HEK293 (cell line): ENCODE measurements around the gene LASP1NB.

Experiments
- CTCF ChIA-PET: fragments of 350-600 bp; formaldehyde crosslinking; extraction: SDS; loops from one replicate; lab custom pipeline; 2021; ENCODE audit warnings: antibody characterized with exemption; lab: Yijun Ruan, JAX
- POLR2A ChIA-PET: fragments of 300-600 bp; formaldehyde crosslinking; extraction: SDS; loops from one replicate; lab custom pipeline; 2020; ENCODE audit warnings: antibody characterized with exemption, inconsistent platforms; lab: Yijun Ruan, JAX
- H3K27ac ChIP-seq: fragments of 200-500 bp; sonication (Bioruptor generic); 2 replicates; pipeline ENCODE4 v1.5.1; 2014; ENCODE audit warnings: low read depth, low read length, control low read depth, inconsistent platforms; ENCODE audit errors: extremely low read depth
- H3K36me3 ChIP-seq, 2 experiments: fragments of 200-500 bp in 1 of 2; sonication (Bioruptor generic) in 1 of 2; 1 replicate in 1 of 2; 2 replicates in 1 of 2; pipeline ENCODE4 v1.5.1; 2014 to 2017; ENCODE audit warnings: inconsistent platforms in 2 of 2, low read length in 2 of 2; ENCODE audit not compliant: control insufficient read depth in 2 of 2, insufficient read depth in 1 of 2
- H3K4me1 ChIP-seq: fragments of 200-500 bp; sonication (Bioruptor generic); 2 replicates; pipeline ENCODE4 v1.5.1; 2014; ENCODE audit warnings: mild to moderate bottlenecking, low read length, inconsistent platforms; ENCODE audit not compliant: control insufficient read depth, insufficient read depth
- H3K4me3 ChIP-seq: 2 replicates; pipeline ENCODE4 v1.5.1; 2011; ENCODE audit warnings: low read depth, mild to moderate bottlenecking, control low read depth, low read length, moderate library complexity
- H3K9me3 ChIP-seq: fragments of 200-500 bp; sonication (Bioruptor generic); 2 replicates; pipeline ENCODE4 v1.5.1; 2014; ENCODE audit warnings: low read depth, low read length, inconsistent platforms; ENCODE audit not compliant: control insufficient read depth, insufficient read depth
- EGR2 ChIP-seq: fragments of 450-650 bp; formaldehyde crosslinking; IDR thresholded peaks from 2 replicates; pipeline ENCODE4 v1.5.1; 2016; ENCODE audit warnings: low read depth, missing biosample characterization, missing genetic modification characterization
- GLIS1 ChIP-seq: fragments of 450-650 bp; formaldehyde crosslinking; IDR thresholded peaks from 2 replicates; pipeline ENCODE4 v1.5.1; 2016; ENCODE audit warnings: missing biosample characterization, missing genetic modification characterization
- HOXC10 ChIP-seq: sonication (generic); formaldehyde crosslinking; IDR thresholded peaks from 2 replicates; pipeline ENCODE4 v1.8.1; 2023; ENCODE audit warnings: mild to moderate bottlenecking, missing genetic modification reagents
- KLF16 ChIP-seq: fragments of 450-650 bp; formaldehyde crosslinking; IDR thresholded peaks from 2 replicates; pipeline ENCODE4 v1.5.1; 2017; ENCODE audit warnings: missing biosample characterization, missing genetic modification characterization
- MYNN ChIP-seq: fragments of 450-650 bp; formaldehyde crosslinking; IDR thresholded peaks from 2 replicates; pipeline ENCODE4 v1.5.1; 2016; ENCODE audit warnings: missing biosample characterization, missing genetic modification characterization, borderline replicate concordance
- SETDB1 ChIP-seq: IDR thresholded peaks from one replicate; pipeline ENCODE4 v1.6.1; 2017; ENCODE audit warnings: mild to moderate bottlenecking, low read length, moderate library complexity, mixed read lengths; ENCODE audit not compliant: insufficient read length
- ZBTB7A ChIP-seq: fragments of 450-650 bp; formaldehyde crosslinking; IDR thresholded peaks from 2 replicates; pipeline ENCODE4 v1.5.1; 2016; ENCODE audit warnings: low read depth, missing biosample characterization, missing genetic modification characterization
- ZFHX2 ChIP-seq: fragments of 450-650 bp; formaldehyde crosslinking; conservative IDR thresholded peaks from 2 replicates; pipeline ENCODE4 v1.5.1; 2016; ENCODE audit warnings: missing biosample characterization, missing genetic modification characterization
- ZIC2 ChIP-seq: fragments of 450-650 bp; formaldehyde crosslinking; IDR thresholded peaks from 2 replicates; pipeline ENCODE4 v1.5.1; 2016; ENCODE audit warnings: missing biosample characterization, missing genetic modification characterization
- ZNF18 ChIP-seq: fragments of 450-650 bp; formaldehyde crosslinking; IDR thresholded peaks from 2 replicates; pipeline ENCODE4 v1.5.1; 2016; ENCODE audit warnings: missing biosample characterization, missing genetic modification characterization
- ZNF211 ChIP-seq: fragments of 450-650 bp; formaldehyde crosslinking; IDR thresholded peaks from 2 replicates; pipeline ENCODE4 v1.5.1; 2016; ENCODE audit warnings: low read depth, missing biosample characterization, missing genetic modification characterization
- ZNF280D ChIP-seq: fragments of 450-650 bp; formaldehyde crosslinking; IDR thresholded peaks from 2 replicates; pipeline ENCODE4 v1.5.1; 2016; ENCODE audit warnings: missing biosample characterization, missing genetic modification characterization
- ZNF335 ChIP-seq: fragments of 450-650 bp; formaldehyde crosslinking; conservative IDR thresholded peaks from 2 replicates; pipeline ENCODE4 v1.5.1; 2016; ENCODE audit warnings: missing biosample characterization, missing genetic modification characterization
- ZNF341 ChIP-seq: fragments of 450-650 bp; formaldehyde crosslinking; IDR thresholded peaks from 2 replicates; pipeline ENCODE4; 2016; ENCODE audit warnings: low read depth, missing biosample characterization, missing genetic modification characterization
- ZNF398 ChIP-seq: fragments of 450-650 bp; formaldehyde crosslinking; IDR thresholded peaks from 2 replicates; pipeline ENCODE4 v1.5.1; 2017; ENCODE audit warnings: missing biosample characterization, missing genetic modification characterization
- ZNF449 ChIP-seq: fragments of 450-650 bp; formaldehyde crosslinking; IDR thresholded peaks from 2 replicates; pipeline ENCODE4 v1.5.1; 2017; ENCODE audit warnings: missing biosample characterization, mild to moderate bottlenecking, missing genetic modification characterization, moderate library complexity
- ZNF473 ChIP-seq: fragments of 450-650 bp; formaldehyde crosslinking; IDR thresholded peaks from 2 replicates; pipeline ENCODE4 v1.5.1; 2017; ENCODE audit warnings: missing biosample characterization, missing genetic modification characterization
- ZNF571 ChIP-seq: fragments of 450-650 bp; formaldehyde crosslinking; IDR thresholded peaks from 2 replicates; pipeline ENCODE4 v1.5.0; 2017; ENCODE audit warnings: missing biosample characterization, missing genetic modification characterization
- ZNF610 ChIP-seq: fragments of 450-650 bp; formaldehyde crosslinking; IDR thresholded peaks from 2 replicates; pipeline ENCODE4 v1.5.1; 2016; ENCODE audit warnings: missing biosample characterization, missing genetic modification characterization, borderline replicate concordance
- ZNF677 ChIP-seq: fragments of 450-650 bp; IDR thresholded peaks from 2 replicates; pipeline ENCODE4 v1.5.0; 2018; ENCODE audit warnings: missing biosample characterization, mild to moderate bottlenecking, missing genetic modification characterization, moderate library complexity
- ZNF701 ChIP-seq: fragments of 450-650 bp; formaldehyde crosslinking; IDR thresholded peaks from 2 replicates; pipeline ENCODE4 v1.5.1; 2016; ENCODE audit warnings: missing biosample characterization, missing genetic modification characterization
- ZNF76 ChIP-seq: fragments of 450-650 bp; formaldehyde crosslinking; IDR thresholded peaks from 2 replicates; pipeline ENCODE4; 2016; ENCODE audit warnings: low read depth, missing biosample characterization, missing genetic modification characterization, borderline replicate concordance
- ZNF792 ChIP-seq: fragments of 450-650 bp; formaldehyde crosslinking; IDR thresholded peaks from 2 replicates; pipeline ENCODE4 v1.5.1; 2016; ENCODE audit warnings: missing biosample characterization, missing genetic modification characterization

LASP1NB gene

GRCh38 chr17:38888842-38889241, 36.6 kb upstream of the LASP1NB start:
- Histone ChIP-seq H3K4me3 (no peak overlapping the region), H3K9me3 (no peaks in the 10 kb centered on the region), H3K36me3 (peaks cover 0 to 51% of the 10 kb centered on the region in 2 experiments; a peak in 2 of 3 replicates), H3K27ac (no peak overlapping the region), H3K4me1 (0 out of 2 replicates have a peak, but pooled peaks cover 3% of the 10 kb centered on the region)
- POLR2A ChIA-PET: no interaction called here
- TF ChIP-seq ZNF610 (tag by site-specific recombination) (no peak), ZNF280D (tag by site-specific recombination) (no peak), GLIS1 (tag by site-specific recombination) (no peak)
- CTCF ChIA-PET: no interaction called here

GRCh38 chr17:38889745-38890409, 35.5 kb upstream of the LASP1NB start:
- CTCF ChIA-PET: interaction anchor here (0.6 to 0.8 kb wide), 2 partner anchors 14 to 94 kb away, joined by 3 to 4 read pairs; no protein-coding TSS in a partner anchor
- Histone ChIP-seq H3K4me1 (0 out of 2 replicates have a peak, but pooled peaks cover 3% of the 10 kb centered on the region), H3K9me3 (no peaks in the 10 kb centered on the region), H3K27ac (no peak overlapping the region), H3K36me3 (peaks cover 0 to 54% of the 10 kb centered on the region in 2 experiments; a peak in 2 of 3 replicates), H3K4me3 (no peak overlapping the region)
- POLR2A ChIA-PET: no interaction called here
- TF ChIP-seq ZNF211 (tag by site-specific recombination) (no peak), ZNF701 (tag by site-specific recombination) (no peak), ZNF792 (tag by site-specific recombination) (no peak), HOXC10 (CRISPR knock-in tag) (no peak), ZIC2 (tag by site-specific recombination) (no peak), ZNF398 (tag by site-specific recombination) (no peak), ZNF341 (no peak), ZNF571 (tag by site-specific recombination) (no peak), ZNF677 (no peak), ZNF335 (tag by site-specific recombination) (no peak)

- Histone ChIP-seq H3K27ac (no peak overlapping the region), H3K4me3 (no peak overlapping the region), H3K9me3 (no peaks in the 10 kb centered on the region), H3K4me1 (0 out of 2 replicates have a peak, but pooled peaks cover 3% of the 10 kb centered on the region)
- CTCF ChIA-PET: interaction anchor here (0.6 to 0.8 kb wide), 2 partner anchors 13 to 94 kb away, joined by 3 to 4 read pairs; no protein-coding TSS in a partner anchor
- TF ChIP-seq MYNN (tag by site-specific recombination) (no peak), ZNF76 (tag by site-specific recombination) (no peak), ZFHX2 (tag by site-specific recombination) (no peak), ZNF449 (tag by site-specific recombination) (no peak), ZNF18 (no peak), SETDB1 (no peak), ZBTB7A (tag by site-specific recombination) (no peak), ZNF473 (no peak), KLF16 (tag by site-specific recombination) (no peak), EGR2 (tag by site-specific recombination) (no peak)
- TF ChIP-seq, all 188 proteins: peak for 0
- POLR2A ChIA-PET: no interaction called here
- H3K36me3 ChIP-seq: peaks cover 0 to 51% of the 10 kb centered on the region in 2 experiments; a peak in 2 of 3 replicates
Measured at GRCh38 chr17:38890410-38890746, 35.0 kb upstream of the LASP1NB start.
